SU-DHL-6 (cell line): ENCODE data around the gene CCDC73.

ENCODE experiments used
- H2AFZ ChIP-seq: fragments of 200-600 bp; sonication (generic); 2 replicates; pipeline ENCODE4 v1.6.1; 2014; ENCODE audit warnings: low read depth, mild to moderate bottlenecking, moderate library complexity, mixed read lengths, antibody characterized with exemption, low read length; ENCODE audit not compliant: severe bottlenecking
- H3F3A ChIP-seq: fragments of 200-600 bp; shearing (Covaris generic); 2 replicates; pipeline ENCODE4 v1.6.0; 2016; ENCODE audit warnings: antibody characterized with exemption, mild to moderate bottlenecking; ENCODE audit not compliant: insufficient read depth
- H3K27ac ChIP-seq: fragments of 200-600 bp; sonication (generic); 2 replicates; pipeline ENCODE4 v1.5.1; 2016; ENCODE audit warnings: low read depth, mild to moderate bottlenecking, low read length, moderate library complexity, mixed read lengths
- H3K27me3 ChIP-seq: fragments of 200-600 bp; sonication (generic), shearing (Covaris generic); 2 replicates; pipeline ENCODE4 v1.6.0; 2014; ENCODE audit warnings: mild to moderate bottlenecking, low read length
- H3K36me3 ChIP-seq: fragments of 200-600 bp; sonication (generic); 2 replicates; pipeline ENCODE4 v1.6.1; 2014; ENCODE audit warnings: mild to moderate bottlenecking, low read length, mixed read lengths
- H3K4me2 ChIP-seq: fragments of 300-600, 200-600 bp; shearing (Covaris generic), sonication (generic); 2 replicates; pipeline ENCODE4 v1.6.0; 2014; ENCODE audit warnings: low read length, low read depth, mild to moderate bottlenecking; ENCODE audit not compliant: poor library complexity, severe bottlenecking
- H3K4me3 ChIP-seq: fragments of 200-600 bp; sonication (generic); 2 replicates; pipeline ENCODE4 v1.5.1; 2014; ENCODE audit warnings: antibody characterized with exemption, low read length, mild to moderate bottlenecking, mixed read lengths; ENCODE audit not compliant: insufficient read depth, poor library complexity, severe bottlenecking
- H3K79me2 ChIP-seq: fragments of 200-600 bp; sonication (generic); 2 replicates; pipeline ENCODE4 v1.6.1; 2014; ENCODE audit warnings: mild to moderate bottlenecking, low read length, moderate library complexity; ENCODE audit not compliant: insufficient read depth
- H3K9ac ChIP-seq: fragments of 200-600 bp; sonication (generic); 2 replicates; pipeline ENCODE4 v1.7.0; 2014; ENCODE audit warnings: mild to moderate bottlenecking, low read length
- H3K9me2 ChIP-seq: fragments of 200-600 bp; sonication (generic); replicated peaks from 2 replicates; pipeline ENCODE4 v1.6.1; 2014; ENCODE audit warnings: low read length; ENCODE audit not compliant: insufficient read depth
- H3K9me3 ChIP-seq: fragments of 200-600 bp; sonication (generic); 2 replicates; pipeline ENCODE4 v1.6.1; 2014; ENCODE audit warnings: low read length, mixed read lengths; ENCODE audit not compliant: insufficient read depth
- H4K20me1 ChIP-seq: fragments of 200-600 bp; sonication (generic); 2 replicates; pipeline ENCODE4 v1.6.1; 2014; ENCODE audit warnings: low read depth, mild to moderate bottlenecking, antibody characterized with exemption, low read length, moderate library complexity, mixed read lengths
- EZH2phosphoT487 ChIP-seq: fragments of 200-600 bp; sonication (generic), shearing (Covaris generic); conservative IDR thresholded peaks from 2 replicates; pipeline ENCODE4 v1.6.1; 2018; ENCODE audit warnings: mild to moderate bottlenecking, antibody characterized with exemption, low read length, moderate library complexity, mixed read lengths
- TF ChIP-seq, protein P1 (sequence below): fragments of 200-600 bp; sonication (generic); IDR thresholded peaks from one replicate; pipeline ENCODE4 v1.5.1; 2017; ENCODE audit warnings: antibody characterized with exemption, mild to moderate bottlenecking, low read length, moderate library complexity; ENCODE audit not compliant: insufficient read depth, poor library complexity, severe bottlenecking

Gene CCDC73

GRCh38 chr11:32575070-32575469 is 219.4 kb downstream of the CCDC73 start:
- TF ChIP-seq, protein P1, sequence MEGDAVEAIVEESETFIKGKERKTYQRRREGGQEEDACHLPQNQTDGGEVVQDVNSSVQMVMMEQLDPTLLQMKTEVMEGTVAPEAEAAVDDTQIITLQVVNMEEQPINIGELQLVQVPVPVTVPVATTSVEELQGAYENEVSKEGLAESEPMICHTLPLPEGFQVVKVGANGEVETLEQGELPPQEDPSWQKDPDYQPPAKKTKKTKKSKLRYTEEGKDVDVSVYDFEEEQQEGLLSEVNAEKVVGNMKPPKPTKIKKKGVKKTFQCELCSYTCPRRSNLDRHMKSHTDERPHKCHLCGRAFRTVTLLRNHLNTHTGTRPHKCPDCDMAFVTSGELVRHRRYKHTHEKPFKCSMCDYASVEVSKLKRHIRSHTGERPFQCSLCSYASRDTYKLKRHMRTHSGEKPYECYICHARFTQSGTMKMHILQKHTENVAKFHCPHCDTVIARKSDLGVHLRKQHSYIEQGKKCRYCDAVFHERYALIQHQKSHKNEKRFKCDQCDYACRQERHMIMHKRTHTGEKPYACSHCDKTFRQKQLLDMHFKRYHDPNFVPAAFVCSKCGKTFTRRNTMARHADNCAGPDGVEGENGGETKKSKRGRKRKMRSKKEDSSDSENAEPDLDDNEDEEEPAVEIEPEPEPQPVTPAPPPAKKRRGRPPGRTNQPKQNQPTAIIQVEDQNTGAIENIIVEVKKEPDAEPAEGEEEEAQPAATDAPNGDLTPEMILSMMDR: no peak
- TF ChIP-seq EZH2phosphoT487: no peak
- H3F3A ChIP-seq: no peaks in the 10 kb centered on the region
- H3K36me3 ChIP-seq: no peaks in the 10 kb centered on the region
- no peak overlapping the region for H3K27ac ChIP-seq
- no peaks in the 10 kb centered on the region for H4K20me1 ChIP-seq
- H3K9me3 ChIP-seq: no peaks in the 10 kb centered on the region
- no peaks in the 10 kb centered on the region for H3K9me2 ChIP-seq
- no peak overlapping the region for H3K9ac ChIP-seq
- no peak overlapping the region for H2AFZ ChIP-seq
- no peak overlapping the region for H3K4me3 ChIP-seq
- no peak overlapping the region for H3K4me2 ChIP-seq
- H3K27me3 ChIP-seq: no peaks in the 10 kb centered on the region
- H3K79me2 ChIP-seq: no peaks in the 10 kb centered on the region

DNA sequence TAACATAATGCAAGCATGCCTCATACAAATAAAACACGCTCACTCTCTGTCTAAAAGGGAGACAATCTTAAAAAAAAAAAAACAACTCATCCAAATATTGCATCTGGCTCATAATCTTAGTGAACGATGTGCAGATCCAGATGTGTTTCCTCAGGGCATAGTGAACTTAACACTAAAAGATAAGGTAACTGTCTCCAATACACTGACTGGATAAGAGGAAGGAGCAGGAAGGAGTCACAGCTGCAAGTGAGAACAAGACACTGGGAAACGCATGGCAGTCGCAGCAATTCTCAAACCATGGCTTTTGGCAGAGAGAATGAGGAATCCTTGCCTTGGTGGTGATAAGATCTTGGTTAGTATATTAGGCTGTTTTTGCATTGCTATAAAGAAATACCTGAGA is 220.0 kb downstream of the CCDC73 start:
- no peak overlapping the region for H3K4me2 ChIP-seq
- H2AFZ ChIP-seq: no peak overlapping the region
- no peaks in the 10 kb centered on the region for H3K79me2 ChIP-seq
- H3K4me3 ChIP-seq: no peak overlapping the region
- no peaks in the 10 kb centered on the region for H3K9me3 ChIP-seq
- no peaks in the 10 kb centered on the region for H4K20me1 ChIP-seq
- no peaks in the 10 kb centered on the region for H3K9me2 ChIP-seq
- TF ChIP-seq EZH2phosphoT487: no peak
- TF ChIP-seq, protein P1: no peak
- H3F3A ChIP-seq: no peaks in the 10 kb centered on the region
- H3K9ac ChIP-seq: no peak overlapping the region
- no peaks in the 10 kb centered on the region for H3K36me3 ChIP-seq
- H3K27me3 ChIP-seq: no peaks in the 10 kb centered on the region
- no peak overlapping the region for H3K27ac ChIP-seq

DNA sequence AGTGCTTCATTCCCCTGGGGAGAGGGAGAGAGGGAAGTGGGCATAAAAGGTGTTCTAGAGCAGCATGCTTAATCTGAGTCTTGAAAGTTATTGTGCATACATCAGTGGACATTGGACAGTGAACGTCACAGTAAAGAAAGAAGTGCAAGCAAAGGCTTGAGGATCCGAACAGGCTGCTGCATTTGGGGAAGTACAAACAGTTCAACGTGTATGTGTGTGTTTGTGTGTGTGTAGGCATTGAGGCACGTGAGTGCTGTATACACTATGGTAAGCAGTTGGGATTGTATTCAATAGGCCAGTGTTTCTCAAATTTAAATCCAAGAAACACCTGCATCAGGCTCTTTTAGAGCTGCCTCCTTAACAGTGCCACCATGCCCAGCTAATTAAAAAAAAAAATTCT is 221.2 kb downstream of the CCDC73 start:
- Histone ChIP-seq H3K9ac (no peak overlapping the region), H3K9me3 (no peaks in the 10 kb centered on the region), H2AFZ (no peak overlapping the region), H3K4me2 (no peak overlapping the region), H3K27me3 (no peaks in the 10 kb centered on the region), H4K20me1 (no peaks in the 10 kb centered on the region), H3F3A (no peaks in the 10 kb centered on the region), H3K9me2 (no peaks in the 10 kb centered on the region), H3K4me3 (no peak overlapping the region), H3K27ac (no peak overlapping the region), H3K36me3 (no peaks in the 10 kb centered on the region), H3K79me2 (no peaks in the 10 kb centered on the region)
- TF ChIP-seq, protein P1: no peak
- TF ChIP-seq EZH2phosphoT487: no peak
